Islet precursor cell (in vitro differentiated cells): ENCODE measurements around the gene EFNB2.

Source experiments
- DNase-seq: peaks from one replicate; pipeline ENCODE4 v3.0.0-alpha.2; 2018

The EFNB2 gene

GRCh38 chr13:106550570-106551135 is 15.2 kb upstream of the EFNB2 start:
- no peak for DNase-seq

- no peak for DNase-seq
These were observed 12.7 kb upstream of the EFNB2 start for GRCh38 chr13:106548064-106548696.

- DNase-seq: no peak
These were observed 6.4 kb upstream of the EFNB2 start for GRCh38 chr13:106541826-106542225.

GRCh38 chr13:106540613-106541012 is 5.2 kb upstream of the EFNB2 start:
- no peak for DNase-seq

- no peak for DNase-seq
These were observed 2.1 kb upstream of the EFNB2 start for GRCh38 chr13:106537521-106537920.

- DNase-seq: peak; percentile 94
These were observed 977 bp upstream of the EFNB2 start for GRCh38 chr13:106536244-106537034.

- DNase-seq: no peak
These were observed 567 bp downstream of the EFNB2 start for GRCh38 chr13:106534639-106535551.

GRCh38 chr13:106533943-106534638 is 1.4 kb downstream of the EFNB2 start:
- DNase-seq: peak; percentile 66

GRCh38 chr13:106533101-106533942 is 2.1 kb downstream of the EFNB2 start:
- DNase-seq: peak; percentile 92

GRCh38 chr13:106532111-106532929 is 3.1 kb downstream of the EFNB2 start:
- peak; percentile 73 for DNase-seq

- no peak for DNase-seq
These were observed 4.4 kb downstream of the EFNB2 start for GRCh38 chr13:106530980-106531481.

GRCh38 chr13:106530171-106530851 is 5.2 kb downstream of the EFNB2 start:
- DNase-seq: no peak

- DNase-seq: no peak
These were observed 5.9 kb downstream of the EFNB2 start for GRCh38 chr13:106529415-106530170.

- peak; percentile 67 for DNase-seq
These were observed 6.6 kb downstream of the EFNB2 start for GRCh38 chr13:106528718-106529414.

GRCh38 chr13:106527826-106528225 is 7.6 kb downstream of the EFNB2 start:
- no peak for DNase-seq

GRCh38 chr13:106527445-106527801 is 8.0 kb downstream of the EFNB2 start:
- DNase-seq: no peak

- DNase-seq: no peak
These were observed 8.6 kb downstream of the EFNB2 start for GRCh38 chr13:106526738-106527444.

GRCh38 chr13:106525865-106526264 is 9.6 kb downstream of the EFNB2 start:
- DNase-seq: no peak
